ENCODE data around the gene LGALS13.

GRCh38 chr19:39607021-39607420 lies 4.7 kb downstream of the LGALS13 start:
- no peak for TF ChIP-seq POLR2A (IDR thresholded peaks at IDR 0.05)
- no peak for TF ChIP-seq EP300 (IDR thresholded peaks at IDR 0.05)
